ENCODE data around the gene REG1A. TPM values are rescaled to one million over a fixed set of nuclear protein-coding genes. Genes with fewer than 3 reads are reported as not detected.

The REG1A gene, protein sequence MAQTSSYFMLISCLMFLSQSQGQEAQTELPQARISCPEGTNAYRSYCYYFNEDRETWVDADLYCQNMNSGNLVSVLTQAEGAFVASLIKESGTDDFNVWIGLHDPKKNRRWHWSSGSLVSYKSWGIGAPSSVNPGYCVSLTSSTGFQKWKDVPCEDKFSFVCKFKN
- total RNA-seq (2021; ENCODE audit: unreplicated experiment) (4.3 TPM), Bru-seq, nascent RNA (not detected), BruChase-seq, experiment 1, labeled RNA remaining after a 2-hour chase (not detected), BruChase-seq, experiment 2, labeled RNA remaining after a 6-hour chase (not detected)
- not detected for polyA plus RNA-seq (2012; ENCODE audit: insufficient read length)
- long read RNA-seq = 0 reads

DNA sequence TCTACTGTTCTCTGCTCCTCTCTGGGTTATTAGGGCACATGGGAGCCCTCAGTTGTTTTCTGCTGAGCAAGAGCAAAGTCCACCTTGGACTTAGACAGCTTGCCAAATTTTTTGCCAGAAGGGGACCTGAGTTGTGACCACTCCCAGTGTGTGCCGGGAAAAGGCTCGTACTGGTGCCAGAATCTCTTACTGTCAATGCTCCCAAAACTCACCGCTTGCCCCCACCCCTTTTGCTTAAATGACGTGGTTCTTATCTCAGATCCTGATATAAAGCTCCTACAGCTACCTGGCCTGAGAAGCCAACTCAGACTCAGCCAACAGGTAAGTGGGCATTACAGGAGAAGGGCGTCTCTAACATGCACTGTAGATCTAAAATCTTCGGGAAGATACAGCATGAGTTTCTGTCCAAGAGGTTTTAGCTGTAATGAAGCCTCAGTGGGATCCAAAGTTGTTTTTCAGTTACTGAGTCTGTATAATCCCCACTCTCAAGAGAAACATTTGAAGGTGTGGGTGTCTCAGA is at the start of gene REG1A:
REG1A (plus strand) TSS at position 295 of the 520 bp plus-strand sequence. CDS start 374 bp downstream, outside the sequence.
- no peak for TF ChIP-seq SIN3A (IDR thresholded peaks at IDR 0.05; ENCODE audit: borderline replicate concordance, insufficient read depth, low read depth, low read length)
- no peak for TF ChIP-seq TCF7L2 (IDR thresholded peaks at IDR 0.05; ENCODE audit: low read depth, low read length)
- TF ChIP-seq, protein P1, sequence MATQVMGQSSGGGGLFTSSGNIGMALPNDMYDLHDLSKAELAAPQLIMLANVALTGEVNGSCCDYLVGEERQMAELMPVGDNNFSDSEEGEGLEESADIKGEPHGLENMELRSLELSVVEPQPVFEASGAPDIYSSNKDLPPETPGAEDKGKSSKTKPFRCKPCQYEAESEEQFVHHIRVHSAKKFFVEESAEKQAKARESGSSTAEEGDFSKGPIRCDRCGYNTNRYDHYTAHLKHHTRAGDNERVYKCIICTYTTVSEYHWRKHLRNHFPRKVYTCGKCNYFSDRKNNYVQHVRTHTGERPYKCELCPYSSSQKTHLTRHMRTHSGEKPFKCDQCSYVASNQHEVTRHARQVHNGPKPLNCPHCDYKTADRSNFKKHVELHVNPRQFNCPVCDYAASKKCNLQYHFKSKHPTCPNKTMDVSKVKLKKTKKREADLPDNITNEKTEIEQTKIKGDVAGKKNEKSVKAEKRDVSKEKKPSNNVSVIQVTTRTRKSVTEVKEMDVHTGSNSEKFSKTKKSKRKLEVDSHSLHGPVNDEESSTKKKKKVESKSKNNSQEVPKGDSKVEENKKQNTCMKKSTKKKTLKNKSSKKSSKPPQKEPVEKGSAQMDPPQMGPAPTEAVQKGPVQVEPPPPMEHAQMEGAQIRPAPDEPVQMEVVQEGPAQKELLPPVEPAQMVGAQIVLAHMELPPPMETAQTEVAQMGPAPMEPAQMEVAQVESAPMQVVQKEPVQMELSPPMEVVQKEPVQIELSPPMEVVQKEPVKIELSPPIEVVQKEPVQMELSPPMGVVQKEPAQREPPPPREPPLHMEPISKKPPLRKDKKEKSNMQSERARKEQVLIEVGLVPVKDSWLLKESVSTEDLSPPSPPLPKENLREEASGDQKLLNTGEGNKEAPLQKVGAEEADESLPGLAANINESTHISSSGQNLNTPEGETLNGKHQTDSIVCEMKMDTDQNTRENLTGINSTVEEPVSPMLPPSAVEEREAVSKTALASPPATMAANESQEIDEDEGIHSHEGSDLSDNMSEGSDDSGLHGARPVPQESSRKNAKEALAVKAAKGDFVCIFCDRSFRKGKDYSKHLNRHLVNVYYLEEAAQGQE (IDR thresholded peaks at IDR 0.05; ENCODE audit: insufficient read depth in 1 of 2, low read depth in 2 of 2, low read length in 1 of 2) = no peak
- no peak for TF ChIP-seq POLR2AphosphoS5 (IDR thresholded peaks at IDR 0.05; ENCODE audit: low read depth, low read length)

DNA sequence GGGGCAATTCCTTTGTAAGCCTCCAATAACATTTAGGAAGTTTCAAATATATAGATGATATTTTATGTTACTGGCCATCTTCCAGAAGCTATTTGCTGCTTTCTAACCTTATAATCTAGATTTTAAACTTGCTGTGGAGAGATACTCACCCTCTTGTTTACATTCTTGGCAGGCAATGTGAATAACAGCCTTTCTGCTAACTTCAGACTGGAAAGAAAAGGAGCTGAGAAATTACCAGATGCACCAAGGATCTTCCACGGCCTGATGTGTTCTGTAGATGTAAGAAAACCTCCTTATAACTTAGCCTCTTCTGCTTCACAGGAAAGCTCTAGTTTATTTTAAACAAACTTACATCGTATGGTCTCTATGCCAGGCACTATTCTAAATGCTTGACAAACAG is 49.2 kb upstream of the REG1A start:
- Histone ChIP-seq H3K4me1 (ENCODE audit: control insufficient read depth, insufficient read depth, low read length) (no peaks in the 10 kb centered on the region), H3K4me3 (ENCODE audit: low read depth in 2 of 2, low read length in 2 of 2) (no peak overlapping the region), H3K27ac (ENCODE audit: low read length) (no peak overlapping the region), H3K27me3 (ENCODE audit: control insufficient read depth, insufficient read depth, low read length) (no peaks in the 10 kb centered on the region), H3K36me3 (ENCODE audit: control insufficient read depth, insufficient read depth, low read length) (no peaks in the 10 kb centered on the region), H3K9me3 (ENCODE audit: control insufficient read depth, insufficient read depth, low read depth, low read length) (no peaks in the 10 kb centered on the region)
- ATAC-seq = no peak
- ChIA-PET CTCF (no interaction called here), POLR2A (no interaction called here)
- no peak for DNase-seq (ENCODE audit: low read depth, low spot score)
- intact Hi-C loops (cut with micrococcal nuclease; ENCODE audit: unreplicated experiment) = no loop called here
- TF ChIP-seq, protein P1 (IDR thresholded peaks at IDR 0.05; ENCODE audit: insufficient read depth in 1 of 2, low read depth in 2 of 2, low read length in 1 of 2) = no peak
- no peak for TF ChIP-seq SIN3A (IDR thresholded peaks at IDR 0.05; ENCODE audit: borderline replicate concordance, insufficient read depth, low read depth, low read length)
- no peak for TF ChIP-seq TCF7L2 (IDR thresholded peaks at IDR 0.05; ENCODE audit: low read depth, low read length)
- no peak for TF ChIP-seq POLR2AphosphoS5 (IDR thresholded peaks at IDR 0.05; ENCODE audit: low read depth, low read length)
- TF ChIP-seq, protein P2, sequence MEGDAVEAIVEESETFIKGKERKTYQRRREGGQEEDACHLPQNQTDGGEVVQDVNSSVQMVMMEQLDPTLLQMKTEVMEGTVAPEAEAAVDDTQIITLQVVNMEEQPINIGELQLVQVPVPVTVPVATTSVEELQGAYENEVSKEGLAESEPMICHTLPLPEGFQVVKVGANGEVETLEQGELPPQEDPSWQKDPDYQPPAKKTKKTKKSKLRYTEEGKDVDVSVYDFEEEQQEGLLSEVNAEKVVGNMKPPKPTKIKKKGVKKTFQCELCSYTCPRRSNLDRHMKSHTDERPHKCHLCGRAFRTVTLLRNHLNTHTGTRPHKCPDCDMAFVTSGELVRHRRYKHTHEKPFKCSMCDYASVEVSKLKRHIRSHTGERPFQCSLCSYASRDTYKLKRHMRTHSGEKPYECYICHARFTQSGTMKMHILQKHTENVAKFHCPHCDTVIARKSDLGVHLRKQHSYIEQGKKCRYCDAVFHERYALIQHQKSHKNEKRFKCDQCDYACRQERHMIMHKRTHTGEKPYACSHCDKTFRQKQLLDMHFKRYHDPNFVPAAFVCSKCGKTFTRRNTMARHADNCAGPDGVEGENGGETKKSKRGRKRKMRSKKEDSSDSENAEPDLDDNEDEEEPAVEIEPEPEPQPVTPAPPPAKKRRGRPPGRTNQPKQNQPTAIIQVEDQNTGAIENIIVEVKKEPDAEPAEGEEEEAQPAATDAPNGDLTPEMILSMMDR (IDR thresholded peaks at IDR 0.05) = no peak
- BruUV-seq (replicated peaks) = no TSS peak
- in situ Hi-C loops (cut with HindIII; ENCODE audit: low pct_unique_long_range_greater_than_20kb, low sequenced_read_pairs) = no loop called here

More for the DNA sequence above, at the start of gene REG1A:
- intact Hi-C loops (cut with micrococcal nuclease; ENCODE audit: unreplicated experiment) (no loop called here), in situ Hi-C loops (cut with HindIII; ENCODE audit: low pct_unique_long_range_greater_than_20kb, low sequenced_read_pairs) (no loop called here)
- no peaks in the 10 kb centered on the region for H3K36me3 ChIP-seq (ENCODE audit: control insufficient read depth, insufficient read depth, low read length)
- H3K4me3 ChIP-seq (ENCODE audit: low read depth in 2 of 2, low read length in 2 of 2) = no peak within 1 kb of the TSS
- BruUV-seq (replicated peaks) = no TSS peak
- ChIA-PET CTCF (no interaction called here), POLR2A (no interaction called here)
- H3K27ac ChIP-seq (ENCODE audit: low read length) = no peak within 1 kb of the TSS
- no peaks in the 10 kb centered on the region for H3K27me3 ChIP-seq (ENCODE audit: control insufficient read depth, insufficient read depth, low read length)
- H3K4me1 ChIP-seq (ENCODE audit: control insufficient read depth, insufficient read depth, low read length) = no peaks in the 10 kb centered on the region
- H3K9me3 ChIP-seq (ENCODE audit: control insufficient read depth, insufficient read depth, low read depth, low read length) = no peaks in the 10 kb centered on the region
- DNase-seq (ENCODE audit: low read depth, low spot score) = no peak
- ATAC-seq = no peak

All from Panc1 (cell line).